Fibroblast of pulmonary artery (primary cell): Measurements from ENCODE around the gene NFATC1.

Source experiments
- DNase-seq: peaks from one replicate; pipeline ENCODE4 v3.0.0-alpha.2; 2010; ENCODE audit warnings: low read depth
- H3K4me3 ChIP-seq: replicated peaks from 2 replicates; pipeline ENCODE4 v1.5.1; 2011; ENCODE audit warnings: low read depth, mild to moderate bottlenecking, control low read depth, low read length, moderate library complexity
- TF ChIP-seq, protein P1 (sequence below): IDR thresholded peaks from 2 replicates; pipeline ENCODE4 v1.5.1; 2011; ENCODE audit warnings: mild to moderate bottlenecking, control low read depth, low read length, inconsistent platforms; ENCODE audit errors: missing control alignments

Gene NFATC1

DNA sequence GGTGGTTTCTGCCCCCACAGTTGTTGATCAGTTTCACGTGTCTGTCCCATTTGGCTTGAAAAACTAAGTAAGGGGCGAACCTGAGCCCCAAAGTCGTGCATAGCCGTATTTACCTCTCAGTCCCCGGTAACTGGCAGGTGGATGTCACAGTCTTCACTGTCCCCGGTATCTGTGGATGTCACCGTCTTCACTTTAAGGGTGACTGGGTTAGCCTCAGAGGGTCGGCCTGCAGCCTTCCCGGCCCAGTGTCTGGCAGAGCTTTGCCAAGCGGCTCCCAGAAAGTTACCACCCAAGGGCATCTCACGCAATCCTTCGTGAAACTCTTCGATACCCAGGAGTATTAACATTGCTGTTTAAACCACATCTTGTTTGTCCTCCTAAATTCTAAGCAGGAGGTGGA is 158.6 kb downstream of the NFATC1 start:
- no peak overlapping the region for H3K4me3 ChIP-seq
- no peak for DNase-seq
- TF ChIP-seq, protein P1, sequence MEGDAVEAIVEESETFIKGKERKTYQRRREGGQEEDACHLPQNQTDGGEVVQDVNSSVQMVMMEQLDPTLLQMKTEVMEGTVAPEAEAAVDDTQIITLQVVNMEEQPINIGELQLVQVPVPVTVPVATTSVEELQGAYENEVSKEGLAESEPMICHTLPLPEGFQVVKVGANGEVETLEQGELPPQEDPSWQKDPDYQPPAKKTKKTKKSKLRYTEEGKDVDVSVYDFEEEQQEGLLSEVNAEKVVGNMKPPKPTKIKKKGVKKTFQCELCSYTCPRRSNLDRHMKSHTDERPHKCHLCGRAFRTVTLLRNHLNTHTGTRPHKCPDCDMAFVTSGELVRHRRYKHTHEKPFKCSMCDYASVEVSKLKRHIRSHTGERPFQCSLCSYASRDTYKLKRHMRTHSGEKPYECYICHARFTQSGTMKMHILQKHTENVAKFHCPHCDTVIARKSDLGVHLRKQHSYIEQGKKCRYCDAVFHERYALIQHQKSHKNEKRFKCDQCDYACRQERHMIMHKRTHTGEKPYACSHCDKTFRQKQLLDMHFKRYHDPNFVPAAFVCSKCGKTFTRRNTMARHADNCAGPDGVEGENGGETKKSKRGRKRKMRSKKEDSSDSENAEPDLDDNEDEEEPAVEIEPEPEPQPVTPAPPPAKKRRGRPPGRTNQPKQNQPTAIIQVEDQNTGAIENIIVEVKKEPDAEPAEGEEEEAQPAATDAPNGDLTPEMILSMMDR = no peak

DNA sequence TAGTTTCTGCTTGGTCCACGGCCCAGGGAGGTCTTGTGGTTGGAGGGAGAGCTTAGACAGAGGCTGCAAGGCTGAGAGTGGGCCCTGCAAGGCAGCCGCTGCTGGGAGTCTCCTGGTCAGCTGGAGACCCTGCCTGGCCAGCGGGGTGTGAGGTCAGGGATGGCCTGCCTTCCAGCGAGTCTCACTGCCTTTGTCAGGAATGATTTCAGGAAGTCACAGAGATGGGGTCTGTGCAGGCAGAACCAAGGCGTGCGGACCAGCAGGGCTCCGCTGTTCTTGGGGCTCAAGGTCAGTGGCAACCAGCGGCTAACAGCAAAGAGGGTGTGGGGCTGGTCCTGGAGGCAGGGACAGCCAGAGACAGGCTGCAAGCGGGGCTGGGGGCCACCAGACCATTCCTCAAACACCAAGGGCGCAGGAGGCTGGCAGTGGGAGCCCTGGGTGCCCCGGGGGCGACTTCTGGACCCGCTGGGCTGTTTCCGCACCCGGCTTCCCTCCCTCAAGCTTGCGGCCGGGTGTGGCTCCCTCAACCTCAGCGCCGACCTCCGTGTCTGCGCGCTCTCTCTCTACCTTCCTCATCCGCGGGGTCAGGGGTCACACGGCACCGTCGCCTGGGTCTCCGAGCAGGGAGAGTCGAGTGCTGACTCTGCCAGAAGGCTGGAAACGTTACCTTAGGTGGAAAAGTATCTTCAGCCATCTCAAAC is 159.4 kb downstream of the NFATC1 start:
- TF ChIP-seq, protein P1 = no peak
- H3K4me3 ChIP-seq = no peak overlapping the region
- DNase-seq = no peak

DNA sequence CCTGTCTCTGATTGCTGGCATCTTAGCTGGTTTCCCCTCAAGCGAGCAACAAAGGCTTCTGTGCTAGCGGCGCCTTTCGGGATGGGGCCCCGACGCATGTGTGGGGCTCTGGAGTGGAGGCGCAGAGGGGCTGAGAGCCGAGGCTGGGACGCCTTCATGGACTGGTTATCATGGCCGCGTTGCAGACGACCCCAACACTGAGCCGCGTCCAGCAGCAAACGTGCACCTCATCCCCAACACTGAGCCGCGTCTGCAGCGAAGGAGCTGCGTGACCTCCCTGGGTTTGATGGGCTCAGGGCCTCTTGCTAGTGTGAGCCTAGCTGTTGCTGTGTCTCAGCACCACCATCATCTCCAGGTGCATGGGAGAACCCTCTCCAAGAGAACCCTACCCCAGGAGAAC is 160.2 kb downstream of the NFATC1 start:
- no peak overlapping the region for H3K4me3 ChIP-seq
- TF ChIP-seq, protein P1 = no peak
- DNase-seq = no peak

GRCh38 chr18:79556829-79557585 is 161.3 kb downstream of the NFATC1 start:
- H3K4me3 ChIP-seq = no peak overlapping the region
- TF ChIP-seq, protein P1 = no peak
- no peak for DNase-seq

- TF ChIP-seq, protein P1 = no peak
- H3K4me3 ChIP-seq = no peak overlapping the region
- DNase-seq = no peak
Observed at GRCh38 chr18:79558196-79558932, 162.6 kb downstream of the NFATC1 start.

DNA sequence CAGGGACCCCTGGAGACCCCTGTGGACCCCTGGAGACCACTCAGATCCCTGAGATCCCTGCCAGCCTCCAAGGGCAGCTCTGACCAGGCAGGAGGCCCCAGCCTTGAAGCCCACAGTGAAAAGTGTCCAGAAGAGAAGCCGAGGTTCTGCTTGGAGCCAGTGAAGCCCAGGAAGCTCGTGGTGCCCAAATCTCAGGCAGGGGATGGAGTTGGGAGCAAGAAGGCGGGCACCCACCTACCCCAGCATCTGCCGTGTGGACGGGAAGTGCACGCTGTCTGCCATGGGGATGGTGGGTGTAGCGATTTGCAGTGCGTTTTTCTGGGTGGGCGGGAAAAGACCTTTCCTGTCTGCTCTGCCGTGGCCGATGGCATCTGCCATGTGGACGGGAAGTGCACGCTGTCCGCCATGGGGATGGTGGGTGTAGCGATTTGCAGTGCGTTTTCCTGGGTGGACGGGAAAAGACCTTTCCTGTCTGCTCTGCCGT is 163.2 kb downstream of the NFATC1 start:
- DNase-seq = no peak
- TF ChIP-seq, protein P1 = no peak
- H3K4me3 ChIP-seq = no peak overlapping the region
